DMS53 treated with DMSO at 0.1 percent for 48 hours (cell line): ENCODE data around the gene TMEM205.
A peak's percentile ranks its signal among the peaks of the same experiment; 100 is the strongest.
"Not testable (repeated sequence)": the region's sequence is repeated elsewhere in the genome, so short reads cannot be mapped to it uniquely, and the experiment has no call there.

Source experiments
- DNase-seq: peaks from one replicate; lab custom pipeline; 2025; ENCODE audit not compliant: unreplicated experiment; lab: John Stamatoyannopoulos, UW

Gene TMEM205

DNA sequence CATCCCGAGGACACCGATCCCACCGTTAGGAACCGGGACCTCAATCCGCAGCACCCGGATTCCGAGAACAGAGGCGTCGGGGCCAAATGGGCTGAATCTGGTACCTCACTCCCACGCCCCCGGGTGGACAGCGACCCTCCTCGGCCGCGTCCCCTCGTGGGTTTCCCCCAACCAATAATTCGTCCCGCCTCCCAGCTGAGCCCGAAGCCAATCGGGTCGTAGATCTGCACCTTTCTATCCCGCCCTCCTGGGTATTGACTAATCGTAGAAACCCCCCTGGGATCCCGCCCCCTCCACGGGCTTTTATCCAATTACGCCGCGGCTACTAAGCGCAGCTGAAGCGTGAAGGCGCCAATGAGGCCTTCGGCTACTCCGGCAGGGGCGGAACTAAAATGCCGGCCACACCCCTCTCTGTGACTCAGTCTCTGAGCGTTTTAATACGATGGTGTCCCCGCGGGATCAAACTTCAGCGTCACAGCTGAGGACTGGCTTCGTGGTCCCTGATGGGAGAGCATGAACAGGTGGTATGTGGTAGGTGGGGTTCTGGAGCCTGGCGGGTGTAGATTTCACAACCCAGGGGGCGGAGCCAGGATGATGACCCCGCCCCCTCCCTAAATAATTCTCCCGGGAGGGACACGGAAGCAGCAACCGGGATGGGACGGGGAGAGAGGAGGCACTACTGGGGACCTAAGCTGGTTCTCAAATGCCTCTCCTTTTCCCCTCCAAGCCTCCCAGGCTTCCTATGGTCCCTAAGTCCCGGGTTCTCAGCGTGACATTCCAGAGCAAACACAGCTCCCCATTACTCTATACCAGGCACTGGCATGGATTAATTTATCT, at the start of gene TMEM205, which contains the start of gene CCDC159:
TSS of gene TMEM205 (minus strand) at position 165 of the 837 bp plus-strand sequence. CDS start 649 bp downstream, outside the sequence.
TSS of gene CCDC159 (plus strand) at position 416 of the 837 bp plus-strand sequence. CDS start at position 504, 88 bp downstream.
- DNase-seq: peak; percentile 94

DNA sequence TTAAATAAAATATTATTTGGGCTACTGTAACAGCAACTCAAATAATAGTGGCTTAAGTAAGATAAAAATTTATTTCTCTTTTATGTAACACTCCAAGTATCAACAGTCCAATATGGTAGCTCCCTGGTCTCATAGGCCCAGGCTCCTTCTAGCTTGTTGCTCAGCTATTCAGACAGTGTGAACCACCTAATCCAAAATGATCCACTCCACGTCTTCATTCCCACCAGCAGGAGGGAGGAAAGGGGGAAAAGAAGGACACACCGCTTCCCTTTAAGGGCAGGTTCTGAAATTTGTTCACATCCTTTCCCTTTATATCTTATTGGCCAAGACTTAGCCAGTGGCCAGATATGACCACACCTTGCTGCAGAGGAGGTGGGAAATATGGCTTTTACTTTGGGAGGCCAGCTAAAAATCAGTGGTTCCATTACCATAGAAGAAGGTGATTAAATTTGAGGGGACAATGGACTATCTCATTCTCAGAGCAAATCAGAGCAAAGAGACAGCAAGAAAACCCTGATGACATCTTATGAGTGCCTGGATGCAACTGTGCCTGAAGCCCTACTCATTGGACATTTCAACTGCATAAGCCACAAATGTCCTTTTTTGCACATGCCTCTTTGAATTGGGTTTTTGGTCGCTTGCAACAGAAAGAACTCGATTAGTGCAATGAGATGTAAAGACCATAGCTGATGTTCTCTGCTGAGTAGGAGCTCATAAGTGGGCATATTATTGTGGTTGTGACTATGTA, 45.0 kb upstream of the TMEM205 start:
- DNase-seq: no peak

DNA sequence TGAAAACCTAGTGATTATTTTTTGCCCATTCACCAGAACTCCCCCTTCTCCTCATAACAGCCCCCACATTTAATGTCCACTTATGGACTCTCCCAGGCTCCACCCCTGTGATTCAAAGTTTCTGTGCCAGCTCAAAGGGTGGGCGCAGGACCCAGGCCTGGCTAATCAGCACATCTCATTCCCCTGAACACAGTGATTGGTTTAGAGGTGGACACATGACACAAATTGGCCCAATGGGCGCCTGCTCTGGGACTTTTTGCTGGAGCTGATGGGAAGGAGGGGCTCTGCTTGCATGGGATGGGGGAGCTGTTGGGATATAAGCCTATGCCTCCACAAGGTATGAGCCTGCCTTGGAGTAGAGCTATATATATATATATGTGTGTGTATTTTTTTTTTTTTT, 44.3 kb upstream of the TMEM205 start:
- DNase-seq: no peak

DNA sequence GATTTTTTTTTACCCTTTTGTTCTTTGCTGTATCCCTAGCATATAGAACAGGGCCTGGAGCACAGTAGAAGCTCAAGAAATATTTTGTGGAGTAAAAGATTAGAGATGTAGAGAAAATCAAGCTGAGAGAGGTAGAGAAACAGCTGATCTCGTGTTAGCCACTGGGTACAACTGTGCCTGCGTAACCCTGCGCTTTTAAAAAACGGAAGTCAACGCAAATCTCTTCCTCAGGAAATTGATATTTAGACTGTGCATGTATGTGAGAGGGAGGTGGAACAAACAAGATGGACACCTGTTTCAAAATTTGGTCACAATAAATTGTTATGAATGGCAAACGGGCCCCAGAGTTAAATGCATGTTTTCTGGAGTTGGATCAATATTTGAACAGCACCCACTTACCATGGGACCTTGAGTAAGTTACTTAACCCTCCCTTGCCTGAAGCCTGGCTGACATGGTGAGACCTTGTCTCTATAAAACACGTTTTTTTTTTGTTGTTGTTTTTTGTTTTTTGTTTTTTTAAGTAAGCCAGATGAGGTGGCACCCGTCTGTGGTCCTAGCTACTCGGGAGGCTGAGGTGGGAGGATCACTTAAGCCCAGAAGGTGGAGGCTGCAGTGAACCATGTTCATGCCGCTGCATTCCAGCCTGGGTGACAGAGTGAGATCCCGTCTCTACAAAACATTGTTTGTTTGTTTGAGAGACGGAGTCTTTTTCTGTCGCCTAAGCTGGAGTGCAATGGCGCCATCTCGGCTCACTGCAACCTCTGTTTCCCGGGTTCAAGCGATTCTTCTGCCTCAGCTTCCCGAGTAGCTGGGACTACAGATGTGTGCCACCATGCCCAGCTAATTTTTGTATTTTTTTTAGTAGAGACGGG, 41.3 kb upstream of the TMEM205 start:
- DNase-seq: peak; percentile 5

- DNase-seq: no peak
Measured at GRCh38 chr19:11384778-11385129, 38.7 kb upstream of the TMEM205 start.

- no peak for DNase-seq
Measured at GRCh38 chr19:11383706-11384048, 37.6 kb upstream of the TMEM205 start.

DNA sequence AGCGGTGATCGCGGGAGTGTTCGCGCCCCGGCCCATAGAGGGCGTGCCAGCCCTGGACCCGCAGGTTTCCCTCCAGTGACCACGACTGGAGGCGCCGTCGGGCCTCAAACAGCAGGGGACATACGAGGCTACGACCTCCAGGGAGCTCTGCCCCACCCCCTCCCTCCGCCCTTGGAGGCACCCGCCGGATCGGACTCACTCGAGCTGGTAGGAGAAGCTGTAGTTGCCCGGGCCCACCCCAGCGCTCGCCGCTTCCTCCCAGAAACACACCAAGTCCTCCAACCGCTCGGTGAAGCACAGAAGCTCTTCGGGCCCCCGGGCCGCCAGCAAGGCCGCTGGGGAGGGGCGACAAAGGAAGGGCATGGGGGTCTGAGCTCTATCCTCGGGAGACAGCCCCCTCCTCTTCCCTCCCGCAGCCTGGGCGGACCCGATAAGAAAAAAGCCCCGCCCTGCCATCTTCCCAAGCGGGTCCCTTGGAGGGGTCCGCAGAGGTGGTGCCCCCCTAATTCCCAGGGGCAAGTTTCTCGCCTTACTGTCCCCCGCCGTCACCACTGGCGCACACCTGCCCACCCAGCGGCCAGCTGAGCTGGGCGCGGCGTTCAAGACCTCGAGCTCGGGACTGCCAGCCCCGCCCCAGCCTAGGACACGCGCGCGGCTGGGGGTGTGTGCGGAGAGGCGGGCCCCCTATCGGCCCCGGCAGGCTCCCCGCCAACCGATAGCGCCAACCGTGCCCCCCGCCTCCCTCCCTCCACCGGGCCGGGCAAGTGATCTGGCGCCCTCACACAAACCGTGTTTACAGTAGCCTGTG, 37.0 kb upstream of the TMEM205 start:
- peak; percentile 5 for DNase-seq

- peak; percentile 85 for DNase-seq
Measured at GRCh38 chr19:11380653-11381537, 34.8 kb upstream of the TMEM205 start.

GRCh38 chr19:11379857-11380350, 33.8 kb upstream of the TMEM205 start:
- DNase-seq: no peak

DNA sequence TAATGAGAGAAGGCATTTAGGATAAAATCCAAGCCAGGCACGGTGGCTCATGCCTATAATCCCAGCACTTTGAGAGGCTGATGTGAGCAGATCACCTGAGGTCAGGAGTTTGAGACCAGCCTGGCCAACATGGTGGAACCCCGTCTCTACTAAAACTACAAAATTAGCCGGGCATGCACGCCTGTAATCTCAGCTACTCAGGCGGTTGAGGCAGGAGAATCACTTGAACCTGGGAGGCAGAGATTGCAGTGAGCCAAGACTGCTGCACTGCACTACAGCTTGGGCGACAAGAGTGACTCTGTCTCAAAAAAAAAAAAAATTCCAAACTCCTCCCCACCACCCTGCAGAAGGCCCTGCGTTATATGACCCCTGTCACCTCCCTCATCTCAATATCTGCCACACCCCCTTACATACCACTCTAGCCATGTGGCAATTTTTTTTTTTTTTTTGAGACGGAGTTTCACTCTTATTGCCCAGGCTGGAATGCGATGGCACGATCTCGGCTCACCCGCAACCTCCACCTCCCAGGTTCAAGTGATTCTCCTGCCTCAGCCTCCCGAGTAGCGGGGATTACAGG, 33.3 kb upstream of the TMEM205 start:
- not testable (repeated sequence) for DNase-seq

GRCh38 chr19:11378319-11379189, 32.5 kb upstream of the TMEM205 start:
- peak; percentile 18 for DNase-seq

- DNase-seq: no peak
Measured at GRCh38 chr19:11377756-11378155, 31.7 kb upstream of the TMEM205 start.

- no peak for DNase-seq
Measured at GRCh38 chr19:11377237-11377636, 31.2 kb upstream of the TMEM205 start.

GRCh38 chr19:11375143-11375948, 29.3 kb upstream of the TMEM205 start:
- DNase-seq: no peak

GRCh38 chr19:11374433-11375142, 28.5 kb upstream of the TMEM205 start, which contains the start of gene SWSAP1:
SWSAP1 (plus strand) TSS chr19:11374666; CDS start chr19:11374681, 15 bp downstream.
- peak; percentile 95 for DNase-seq

- peak; percentile 73 for DNase-seq
Measured at GRCh38 chr19:11373885-11374432, 27.9 kb upstream of the TMEM205 start.
